ENCODE measurements around the gene LAMC3. TPM values are rescaled to one million over a fixed set of nuclear protein-coding genes. Genes with fewer than 3 reads are reported as not detected.

Gene LAMC3
- total RNA-seq (2022; extraction: Qiagen RNA extraction) = 1.2 to 2.2 TPM (median 2.1 TPM) in 5 replicates

GRCh38 chr9:131008909-131009618 is at the start of gene LAMC3:
LAMC3 (plus strand) TSS chr9:131009174; CDS start chr9:131009215, 41 bp downstream.

GRCh38 chr9:131096269-131097125 is 87.5 kb downstream of the LAMC3 start, which contains the start of gene AIF1L:
AIF1L (plus strand) TSS chr9:131096531; CDS start chr9:131096630, 99 bp downstream.

GRCh38 chr9:131125288-131126058 is 116.5 kb downstream of the LAMC3 start, which contains the start of gene NUP214:
NUP214 (plus strand) TSS chr9:131125586; CDS start chr9:131125705, 119 bp downstream.

Other genes starting within 250 kb of the LAMC3 start
- 33.8 to 59.2 TPM (median 57.9 TPM) in 5 replicates for gene ABL1, start 173.9 kb upstream of the LAMC3 start, total RNA-seq (2022; extraction: Qiagen RNA extraction)
- gene QRFP, start 112.4 kb upstream of the LAMC3 start, total RNA-seq (2022; extraction: Qiagen RNA extraction) = 0.06 TPM in 1 of 5 replicates, not detected in the others
- gene FIBCD1, start 69.9 kb upstream of the LAMC3 start, total RNA-seq (2022; extraction: Qiagen RNA extraction) = 11.8 to 23.1 TPM (median 20.8 TPM) in 5 replicates
- 2.0 to 2.4 TPM (median 2.1 TPM) in 5 replicates for gene AIF1L, start 87.4 kb downstream of the LAMC3 start, total RNA-seq (2022; extraction: Qiagen RNA extraction)
- gene NUP214, start 116.4 kb downstream of the LAMC3 start, total RNA-seq (2022; extraction: Qiagen RNA extraction) = 19.4 to 28.6 TPM (median 28.1 TPM) in 5 replicates

Data from A549 treated with dexamethasone at 1 μM for 4 hours (cell line).